TTC549 (cell line): ENCODE results near the gene SLC12A3.

Experiments used
- FAIRE-seq: peaks from 2 replicates; lab custom pipeline; 2012; peaks lifted over from hg19 to GRCh38; lab: Jason Lieb, UNC

SLC12A3 gene

GRCh38 chr16:56945847-56946527, 81.0 kb downstream of the SLC12A3 start:
- no peak for FAIRE-seq

GRCh38 chr16:56946767-56947603, 82.0 kb downstream of the SLC12A3 start:
- FAIRE-seq, result no peak

- no peak for FAIRE-seq
Measured at GRCh38 chr16:56947604-56947995, 82.6 kb downstream of the SLC12A3 start.

- no peak for FAIRE-seq
Measured at GRCh38 chr16:56948234-56948633, 83.2 kb downstream of the SLC12A3 start.

- no peak for FAIRE-seq
Measured at GRCh38 chr16:56950051-56950450, 85.0 kb downstream of the SLC12A3 start.

- no peak for FAIRE-seq
Measured at GRCh38 chr16:56950455-56950854, 85.4 kb downstream of the SLC12A3 start.

- no peak for FAIRE-seq
Measured at GRCh38 chr16:56950881-56951771, 86.1 kb downstream of the SLC12A3 start.

GRCh38 chr16:56953006-56953405, 88.0 kb downstream of the SLC12A3 start:
- no peak for FAIRE-seq

GRCh38 chr16:56956076-56956475, 91.1 kb downstream of the SLC12A3 start:
- no peak for FAIRE-seq

GRCh38 chr16:56956756-56957155, 91.7 kb downstream of the SLC12A3 start:
- no peak for FAIRE-seq

GRCh38 chr16:56960681-56961281, 95.8 kb downstream of the SLC12A3 start:
- no peak for FAIRE-seq

- no peak for FAIRE-seq
Measured at GRCh38 chr16:56961386-56961785, 96.4 kb downstream of the SLC12A3 start.

GRCh38 chr16:56961851-56962281, 96.9 kb downstream of the SLC12A3 start, which contains the start of gene CETP:
Gene CETP (plus strand): TSS chr16:56961950. CDS start chr16:56961980, 30 bp downstream.
- no peak for FAIRE-seq

GRCh38 chr16:56964243-56965148, 99.5 kb downstream of the SLC12A3 start:
- FAIRE-seq, result no peak
